Activated CD4-positive, alpha-beta T cell treated with anti-CD3 and anti-CD28 coated beads, Interleukin-2, amount 50 U/mL, for 4 hours (primary cell): ENCODE measurements around the gene AQP10.
A peak's percentile ranks its signal among the peaks of the same experiment; 100 is the strongest.
"Not testable (repeated sequence)": the region's sequence is repeated elsewhere in the genome, so short reads cannot be mapped to it uniquely, and the experiment has no call there.

Experiments used
- DNase-seq, 2 experiments: peaks; one replicate each; pipeline ENCODE4 v3.0.0-alpha.2; 2020

The AQP10 gene

GRCh38 chr1:154320882-154321608 is at the start of gene AQP10:
Gene AQP10 (plus strand): TSS chr1:154321093. CDS start chr1:154321156, 63 bp downstream.
- no peak for DNase-seq

GRCh38 chr1:154272217-154272998 is 48.5 kb upstream of the AQP10 start, which contains the start of gene HAX1:
Gene HAX1 (plus strand): TSS chr1:154272629. CDS start chr1:154272724, 95 bp downstream.
- peak; percentile 98 for DNase-seq

GRCh38 chr1:154272999-154273563 is 47.8 kb upstream of the AQP10 start:
- DNase-seq, result no peak

GRCh38 chr1:154276797-154277196 is 44.1 kb upstream of the AQP10 start:
- peak; percentile 11 to 18 for DNase-seq

- DNase-seq, result not testable (repeated sequence)
Observed at GRCh38 chr1:154287591-154287990, 33.3 kb upstream of the AQP10 start.

GRCh38 chr1:154288661-154289060 is 32.2 kb upstream of the AQP10 start:
- no peak for DNase-seq

GRCh38 chr1:154290921-154291320 is 30.0 kb upstream of the AQP10 start:
- no peak for DNase-seq

GRCh38 chr1:154295408-154296235 is 25.3 kb upstream of the AQP10 start:
- no peak for DNase-seq

- no peak for DNase-seq
Observed at GRCh38 chr1:154301582-154301981, 19.3 kb upstream of the AQP10 start.

- peak in 1 of 2 experiments; percentile 11 for DNase-seq
Observed at GRCh38 chr1:154304664-154305337, 16.1 kb upstream of the AQP10 start.

- no peak for DNase-seq
Observed at GRCh38 chr1:154306151-154306550, 14.7 kb upstream of the AQP10 start.

- DNase-seq, result not testable (repeated sequence)
Observed at GRCh38 chr1:154307670-154308270, 13.1 kb upstream of the AQP10 start.

GRCh38 chr1:154309136-154309535 is 11.8 kb upstream of the AQP10 start:
- DNase-seq, result not testable (repeated sequence)

GRCh38 chr1:154312229-154313065 is 8.4 kb upstream of the AQP10 start:
- DNase-seq, result not testable (repeated sequence)

GRCh38 chr1:154313066-154313356 is 7.9 kb upstream of the AQP10 start:
- DNase-seq, result no peak

GRCh38 chr1:154314226-154314625 is 6.7 kb upstream of the AQP10 start:
- DNase-seq, result not testable (repeated sequence)

- DNase-seq, result no peak
Observed at GRCh38 chr1:154316704-154317103, 4.2 kb upstream of the AQP10 start.

GRCh38 chr1:154318386-154318785 is 2.5 kb upstream of the AQP10 start:
- no peak for DNase-seq

- DNase-seq, result not testable (repeated sequence)
Observed at GRCh38 chr1:154321609-154321934, 679 bp downstream of the AQP10 start.

- DNase-seq, result no peak
Observed at GRCh38 chr1:154323493-154323892, 2.6 kb downstream of the AQP10 start.

- no peak for DNase-seq
Observed at GRCh38 chr1:154324241-154324640, 3.3 kb downstream of the AQP10 start.
